HTERT RPE-1 (cell line): ENCODE data around the gene AGPAT4.

Experiments
- in situ Hi-C: fragments of 300-500 bp; cut with MboI; formaldehyde crosslinking; loops from 4 replicates; pipeline ENCODE4 v1.14.3; 2020; ENCODE audit warnings: low sequenced_read_pairs

Gene AGPAT4

GRCh38 chr6:161256407-161256806, 17.5 kb downstream of the AGPAT4 start:
- in situ Hi-C loops: no loop called here

- in situ Hi-C loops: no loop called here
Measured at GRCh38 chr6:161255518-161255917, 18.3 kb downstream of the AGPAT4 start.

DNA sequence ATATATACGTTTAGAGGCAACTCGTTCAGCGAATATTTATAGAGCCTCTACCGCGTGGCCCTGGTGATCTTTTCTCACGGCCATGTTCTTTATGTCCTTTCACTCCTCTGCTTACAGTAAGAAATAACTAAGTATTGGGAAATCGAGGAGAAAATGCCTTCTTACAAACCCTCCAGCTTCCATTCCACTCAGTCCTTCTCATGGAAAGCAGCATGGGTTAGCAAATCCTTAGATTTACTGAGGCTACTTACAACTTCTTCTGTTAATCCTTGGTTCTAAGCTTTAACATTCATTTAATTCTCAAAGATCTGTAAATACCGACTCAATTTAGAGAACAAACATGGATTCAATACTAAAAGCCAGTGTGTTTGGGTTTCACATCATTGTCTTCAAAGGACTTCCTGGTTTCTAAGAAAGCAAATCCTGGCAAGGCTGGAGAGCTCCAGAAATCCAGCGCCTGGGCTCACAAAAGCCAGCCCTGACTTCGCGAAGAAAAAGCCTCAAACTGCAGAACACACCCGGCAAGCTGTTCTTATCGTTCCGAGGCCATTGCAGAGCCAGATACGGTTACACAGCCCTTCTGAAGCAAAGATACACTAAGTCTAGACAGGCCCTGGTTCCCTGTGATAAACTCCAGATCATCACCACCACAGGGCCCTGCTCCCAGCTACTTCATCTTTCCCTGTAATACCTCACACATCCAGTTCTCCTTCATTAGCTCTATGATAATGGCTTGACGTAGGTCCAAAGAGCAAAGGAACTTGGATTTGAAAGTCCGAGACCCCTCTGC, 19.2 kb downstream of the AGPAT4 start:
- in situ Hi-C loops: no loop called here

DNA sequence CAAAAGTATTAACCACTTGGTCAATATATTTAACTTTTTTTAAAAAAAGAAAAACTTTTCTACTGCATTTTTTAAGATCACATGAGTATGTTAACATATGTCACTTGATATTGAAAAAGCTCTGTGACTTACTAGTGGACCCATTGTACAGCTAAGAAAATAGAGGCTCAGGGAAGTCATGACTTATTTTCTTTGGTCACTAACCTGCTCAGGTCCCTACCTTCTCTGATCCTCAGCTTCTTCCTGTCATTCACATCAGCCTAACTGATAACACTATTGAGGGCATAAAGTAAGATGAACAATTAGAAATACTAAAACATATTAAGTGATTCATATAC, 19.8 kb downstream of the AGPAT4 start:
- in situ Hi-C loops: no loop called here

DNA sequence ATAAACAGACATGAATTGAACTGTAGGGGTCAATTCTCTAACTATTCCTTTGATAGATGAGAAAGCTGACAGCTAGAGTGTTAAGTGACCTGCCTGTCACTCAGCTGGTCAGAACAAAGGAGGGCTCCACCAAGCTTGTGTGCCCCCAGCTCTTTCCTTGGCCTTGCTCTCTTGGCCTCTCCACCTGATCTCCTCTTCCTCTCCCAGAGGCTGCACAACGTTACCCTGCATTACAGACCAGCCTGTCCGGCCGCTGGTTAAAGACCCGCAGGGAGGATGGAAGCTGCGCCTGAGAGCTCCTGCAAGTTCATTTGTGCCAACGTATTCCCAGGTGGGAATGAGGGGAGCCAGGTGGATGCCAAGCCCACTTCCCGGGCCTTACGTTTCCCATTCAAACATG, 22.5 kb downstream of the AGPAT4 start:
- in situ Hi-C loops: no loop called here

DNA sequence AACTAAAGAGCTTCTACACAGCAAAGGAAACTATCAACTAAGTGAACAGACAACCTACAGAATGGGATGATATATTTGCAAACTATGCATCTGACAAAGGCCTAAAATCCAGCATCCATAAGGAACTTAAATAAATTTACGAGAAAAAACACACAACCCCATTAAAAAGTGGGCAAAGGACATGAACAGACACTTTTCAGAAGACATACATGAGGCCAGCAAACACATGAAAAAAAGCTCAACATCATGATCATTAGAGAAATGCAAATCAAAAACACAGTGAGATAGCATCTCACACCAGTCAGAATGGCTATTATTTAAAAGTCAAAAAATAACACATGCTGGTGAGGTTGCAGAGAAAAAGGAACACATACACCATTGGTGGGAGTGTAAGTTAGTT, 24.5 kb downstream of the AGPAT4 start:
- in situ Hi-C loops: no loop called here

- in situ Hi-C loops: no loop called here
Measured at GRCh38 chr6:161246725-161247124, 27.1 kb downstream of the AGPAT4 start.

- in situ Hi-C loops: no loop called here
Measured at GRCh38 chr6:161245363-161245762, 28.5 kb downstream of the AGPAT4 start.

DNA sequence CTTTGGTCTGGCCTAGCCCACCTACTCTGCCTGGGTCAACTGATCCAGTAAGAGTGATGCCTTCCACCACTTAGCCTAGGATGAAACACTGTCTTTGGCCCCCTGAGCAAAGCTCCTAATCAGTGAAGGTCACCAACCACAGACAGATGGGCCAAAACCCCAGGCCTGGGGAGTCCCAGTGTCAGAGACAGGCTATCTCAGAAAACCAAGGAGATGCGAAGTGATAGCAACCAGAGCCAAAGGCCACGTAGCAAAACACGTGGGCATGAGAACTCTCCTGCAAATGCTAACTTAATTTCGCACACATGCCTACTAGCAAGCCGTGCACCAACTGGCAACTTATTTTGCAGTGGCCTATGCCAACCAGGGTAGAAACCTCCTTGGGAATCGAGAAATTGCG, 29.1 kb downstream of the AGPAT4 start:
- in situ Hi-C loops: no loop called here

DNA sequence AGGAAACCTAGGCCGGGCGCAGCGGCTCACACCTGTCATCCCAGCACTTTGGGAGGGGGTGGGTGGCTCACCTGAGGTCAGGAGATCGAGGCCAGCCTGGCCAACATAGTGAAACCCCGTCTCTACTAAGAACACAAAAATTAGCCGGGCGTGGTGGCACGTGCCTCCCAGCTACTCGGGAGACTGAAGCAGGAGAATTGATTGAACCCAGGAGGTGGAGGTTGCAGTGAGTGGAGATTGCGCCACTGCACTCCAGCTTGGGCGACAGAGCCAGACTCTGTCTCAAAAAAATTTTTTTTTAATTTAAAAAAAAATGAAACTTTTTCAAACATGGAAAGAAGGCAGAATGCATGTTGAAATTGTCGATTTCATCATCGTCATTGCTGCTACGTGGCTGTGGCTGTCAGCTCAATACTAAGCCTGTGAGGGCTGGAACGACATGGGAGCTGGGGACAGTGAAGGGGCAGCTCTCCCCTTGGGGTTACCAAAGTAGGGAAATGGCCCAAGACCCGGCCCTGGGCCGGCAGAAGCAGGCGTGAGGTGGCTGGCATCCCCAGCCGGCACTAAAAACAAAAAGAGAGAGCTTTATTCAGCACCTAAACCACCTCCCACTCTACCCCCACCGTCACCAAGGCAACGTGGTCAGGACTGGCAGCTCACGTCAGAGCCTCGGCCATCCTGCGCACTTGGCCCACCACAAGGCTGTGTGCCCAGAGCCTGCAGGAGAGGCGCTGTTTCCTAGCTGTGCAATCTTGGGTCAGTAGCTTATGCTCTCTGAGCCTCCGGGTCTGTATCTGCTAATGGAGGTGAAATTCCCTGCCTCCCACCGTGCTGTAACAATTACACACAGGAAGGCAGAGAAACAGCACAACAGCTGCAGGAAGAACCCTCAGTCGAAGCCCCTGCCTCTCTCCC, 30.8 kb downstream of the AGPAT4 start:
- in situ Hi-C loops: no loop called here

DNA sequence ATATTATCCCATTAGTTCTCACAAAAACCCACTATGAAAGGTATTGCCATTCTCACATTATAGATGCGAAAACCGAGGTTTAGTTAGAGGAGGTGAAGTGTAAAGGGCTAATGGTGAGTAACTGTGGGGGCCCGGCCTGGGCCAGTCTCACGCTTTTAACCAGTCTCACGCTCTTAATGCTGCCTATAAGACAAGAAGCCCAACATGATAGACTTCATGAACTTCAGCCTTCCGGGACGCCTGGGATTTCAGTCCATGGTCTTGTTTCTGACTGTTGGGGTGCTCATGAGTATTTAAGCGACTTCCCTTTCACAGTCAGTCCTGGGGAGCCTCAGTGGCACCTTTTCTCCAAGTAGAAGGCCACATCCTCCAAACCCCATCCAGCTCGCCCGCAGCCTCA, 31.7 kb downstream of the AGPAT4 start:
- in situ Hi-C loops: no loop called here

DNA sequence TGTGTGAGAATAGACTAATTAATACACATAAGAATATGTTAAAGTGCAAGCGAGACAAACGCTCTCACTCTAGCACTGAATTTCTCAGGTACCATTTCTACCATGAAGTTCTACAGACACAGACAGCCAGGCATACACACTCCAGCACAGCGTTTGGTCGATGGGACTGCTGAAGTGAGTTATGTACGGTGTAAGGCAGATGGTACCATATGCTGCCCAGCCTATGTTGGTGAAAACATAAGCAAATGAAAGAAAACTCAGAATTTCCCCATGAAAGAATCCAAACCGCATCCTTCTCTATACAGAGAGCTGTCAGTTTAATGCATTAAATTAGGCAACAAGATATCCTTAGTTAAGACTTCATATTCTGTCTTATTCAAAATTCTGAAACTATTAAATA, 34.9 kb downstream of the AGPAT4 start:
- in situ Hi-C loops: no loop called here

- in situ Hi-C loops: no loop called here
Measured at GRCh38 chr6:161238500-161238899, 35.4 kb downstream of the AGPAT4 start.

- in situ Hi-C loops: no loop called here
Measured at GRCh38 chr6:161238081-161238480, 35.8 kb downstream of the AGPAT4 start.

DNA sequence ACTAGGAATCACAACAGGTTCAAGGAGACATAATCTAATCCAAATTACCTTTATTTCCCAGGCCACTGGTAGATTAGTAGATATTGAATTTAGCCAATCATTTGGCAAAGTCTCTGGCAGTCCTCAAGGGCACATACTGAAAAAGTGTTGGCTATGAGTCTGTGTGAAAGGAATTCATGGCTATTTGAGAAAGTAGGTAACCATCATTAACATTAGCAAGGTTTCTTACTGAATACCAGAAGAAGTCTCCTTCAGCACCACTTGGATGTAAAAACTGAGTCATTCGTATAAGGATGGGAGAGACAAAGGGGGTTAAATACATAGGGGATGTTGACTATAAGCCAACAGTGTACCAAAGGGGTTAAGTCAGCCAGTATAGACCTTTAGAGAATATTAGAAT, 36.7 kb downstream of the AGPAT4 start:
- in situ Hi-C loops: no loop called here

DNA sequence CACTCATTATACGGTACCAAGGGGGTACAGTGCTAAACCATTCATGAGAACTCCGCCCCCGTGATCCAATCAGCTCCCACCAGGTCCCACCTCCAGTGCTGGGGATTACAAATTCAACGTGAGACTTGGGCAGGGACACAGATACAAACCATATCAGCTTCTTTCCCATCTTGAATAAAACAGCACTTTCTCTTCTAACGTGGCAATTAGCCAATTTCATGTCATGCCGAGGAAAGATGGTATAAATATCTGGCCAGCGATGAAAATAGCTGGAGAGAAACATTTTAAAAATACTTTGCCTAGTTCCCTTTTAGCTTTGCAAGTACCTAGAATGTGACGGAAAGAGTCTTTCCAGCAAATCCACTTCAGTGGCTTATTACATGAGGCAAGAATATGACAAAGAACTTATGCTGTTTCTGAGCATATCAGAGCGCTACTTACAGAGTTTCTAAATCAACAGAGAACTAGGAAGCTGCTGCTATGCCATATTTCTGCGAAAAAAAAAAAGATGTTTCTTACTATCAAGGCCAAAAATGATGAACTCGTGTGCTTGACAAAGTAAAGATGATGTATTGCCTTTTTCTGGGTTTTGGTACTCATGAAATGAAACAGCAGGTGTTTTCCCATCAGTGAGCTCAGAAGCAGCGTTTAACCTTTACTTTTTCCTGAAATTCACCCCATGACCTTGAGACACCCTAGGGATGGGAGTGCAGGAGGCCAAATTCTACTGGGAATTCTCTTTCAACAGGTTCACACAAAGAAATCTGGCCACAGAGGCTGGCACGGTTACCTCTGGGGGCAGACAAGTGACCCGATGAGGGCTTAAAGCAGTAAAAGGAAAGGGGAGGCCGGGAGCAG, 37.9 kb downstream of the AGPAT4 start:
- in situ Hi-C loops: no loop called here

GRCh38 chr6:161233986-161234661, 39.7 kb downstream of the AGPAT4 start:
- in situ Hi-C loops: no loop called here

DNA sequence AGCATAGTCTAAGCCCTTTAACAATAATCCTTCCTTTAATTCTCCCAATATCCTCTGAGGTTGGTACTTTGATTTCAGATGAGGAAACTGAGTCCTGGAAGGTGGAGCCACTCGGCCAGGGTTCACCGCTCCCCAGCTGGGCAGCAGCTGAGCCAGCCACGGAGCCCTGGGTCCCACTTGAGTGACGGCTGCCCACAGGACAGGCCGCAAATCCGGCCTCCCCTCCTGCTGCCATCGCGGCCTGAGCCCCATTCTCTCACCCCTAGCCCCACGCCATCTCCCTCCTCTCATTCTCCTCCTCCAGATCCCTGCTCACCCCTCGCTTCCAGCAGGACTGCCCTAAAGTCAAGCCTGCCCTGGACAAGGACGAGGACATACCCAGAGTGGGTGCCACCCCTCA, 41.4 kb downstream of the AGPAT4 start:
- in situ Hi-C loops: no loop called here

- in situ Hi-C loops: no loop called here
Measured at GRCh38 chr6:161232010-161232409, 41.9 kb downstream of the AGPAT4 start.

GRCh38 chr6:161230339-161230738, 43.5 kb downstream of the AGPAT4 start:
- in situ Hi-C loops: no loop called here
